ENCODE data around the gene LRRC4C.
"Not testable (repeated sequence)": the region's sequence is repeated elsewhere in the genome, so short reads cannot be mapped to it uniquely, and the experiment has no call there.

LRRC4C gene

GRCh38 chr11:40686765-40687164, 772.7 kb downstream of the LRRC4C start:
- intact Hi-C loops (cut with DNase I), result no loop called here
- no peak for DNase-seq

DNA sequence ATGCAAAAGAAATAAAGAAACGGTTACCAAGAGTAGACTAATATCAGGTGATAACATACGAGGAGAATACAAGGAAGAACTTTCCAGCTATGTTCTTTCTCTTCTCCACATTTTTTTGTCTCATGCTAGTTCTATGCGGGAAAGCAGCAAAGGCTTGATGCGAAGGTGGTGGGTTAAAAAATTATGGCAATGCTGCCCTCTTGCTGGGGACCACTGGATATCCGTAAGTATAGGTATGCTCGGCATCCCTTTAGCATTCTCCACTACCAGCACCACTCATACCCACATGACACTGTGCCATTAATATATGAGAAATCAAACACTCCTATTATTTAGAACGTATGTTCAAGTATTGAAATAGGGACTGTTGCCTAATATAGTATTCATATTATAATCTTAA, 776.4 kb downstream of the LRRC4C start:
- no peak for DNase-seq
- intact Hi-C loops (cut with DNase I), result no loop called here

DNA sequence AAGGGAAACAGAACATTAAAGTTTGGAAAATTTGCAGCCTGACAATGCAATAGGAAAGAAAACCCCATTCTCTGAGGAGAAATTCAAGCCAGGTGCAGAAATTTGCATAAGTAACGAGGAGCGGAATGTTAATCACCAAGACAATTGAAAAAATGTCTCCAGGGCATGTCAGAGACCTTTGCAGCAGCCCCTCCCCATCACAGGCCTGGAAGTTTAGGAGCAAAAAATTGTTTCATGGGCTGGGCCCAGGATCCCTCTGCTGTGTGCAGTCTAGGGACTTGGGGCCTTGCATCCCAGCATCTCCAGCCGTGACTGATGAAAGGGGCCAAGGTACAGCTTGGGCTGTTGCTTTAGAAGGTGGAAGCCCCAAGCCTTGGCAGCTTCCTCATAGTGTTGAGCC, 780.2 kb downstream of the LRRC4C start:
- no peak for DNase-seq
- intact Hi-C loops (cut with DNase I), result no loop called here

- intact Hi-C loops (cut with DNase I), result no loop called here
- DNase-seq, result no peak
These were observed 812.2 kb downstream of the LRRC4C start for GRCh38 chr11:40647295-40647694.

- intact Hi-C loops (cut with DNase I), result no loop called here
- no peak for DNase-seq
These were observed 817.2 kb downstream of the LRRC4C start for GRCh38 chr11:40642284-40642683.

DNA sequence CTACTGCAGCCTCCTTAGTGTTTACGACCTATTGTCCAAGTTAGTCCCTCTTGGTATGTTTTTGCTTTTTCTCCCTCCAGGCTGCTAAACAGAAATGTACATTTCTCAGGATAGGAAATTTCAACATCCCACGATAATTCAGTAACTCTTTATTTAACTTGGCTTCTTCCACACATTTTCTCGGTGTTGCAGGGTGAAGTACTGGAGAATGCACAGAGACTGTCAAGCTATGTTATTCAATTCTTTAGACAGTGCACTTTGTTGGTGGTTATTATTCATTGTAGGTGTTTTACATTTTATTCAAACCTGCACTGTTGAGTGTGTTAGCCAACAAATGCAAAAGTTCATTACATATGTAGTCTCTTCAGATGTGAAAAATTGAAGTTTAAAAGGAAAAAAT, 839.8 kb downstream of the LRRC4C start:
- DNase-seq, result no peak
- intact Hi-C loops (cut with DNase I), result no loop called here

DNA sequence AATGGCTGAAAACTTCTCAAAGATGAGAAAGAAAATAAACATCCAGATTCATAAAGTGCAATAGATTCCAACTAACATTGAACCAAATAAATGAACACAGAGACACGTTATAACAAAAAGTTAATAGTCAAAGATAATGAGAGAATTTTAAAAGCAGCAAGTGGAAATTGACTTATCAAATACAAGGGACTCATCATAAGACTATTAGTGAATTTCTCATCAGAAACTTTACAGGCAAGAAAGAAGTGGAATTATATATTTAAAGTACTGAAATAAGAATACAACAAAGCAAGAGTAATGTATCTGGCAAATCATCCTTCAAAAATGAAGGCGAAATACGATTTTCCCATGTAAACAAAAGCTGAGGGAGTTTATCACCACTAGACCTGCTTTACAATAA, 852.7 kb downstream of the LRRC4C start:
- DNase-seq, result no peak
- intact Hi-C loops (cut with DNase I), result no loop called here

DNA sequence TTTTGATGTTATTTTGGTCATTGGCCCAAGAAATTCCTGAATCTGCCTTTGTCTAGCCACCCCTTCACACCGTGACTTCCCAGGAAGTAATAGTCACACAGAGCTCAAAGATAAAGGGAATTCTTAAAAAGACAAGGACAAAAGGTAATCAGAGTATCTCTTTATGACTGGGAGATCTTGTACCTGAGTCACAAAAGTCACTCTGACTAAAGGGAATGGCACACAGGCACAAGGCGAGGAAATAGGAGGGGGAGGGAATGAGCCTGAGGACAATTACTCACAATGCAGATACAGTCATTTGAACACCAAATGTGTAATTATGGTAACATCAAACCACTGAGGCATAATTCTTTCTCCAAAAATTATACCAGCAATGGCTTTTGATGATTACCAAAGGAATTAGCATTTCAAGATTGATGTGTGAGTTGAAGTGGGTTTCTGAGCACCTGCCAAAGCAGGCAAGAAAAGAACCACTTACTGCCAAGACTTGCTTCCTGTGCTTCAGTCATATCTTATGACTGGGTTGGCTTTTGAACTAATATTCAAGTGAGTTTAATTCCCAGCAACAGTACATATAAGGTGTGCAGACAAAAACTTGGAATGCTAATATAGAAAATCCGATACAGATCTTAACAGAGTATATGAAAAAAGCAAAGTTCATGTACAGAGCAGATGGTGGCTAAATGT, 856.4 kb downstream of the LRRC4C start:
- peak in 8 of 42 donors; percentile 2 to 44 (median 14) for DNase-seq
- intact Hi-C loops (cut with DNase I), result no loop called here

- intact Hi-C loops (cut with DNase I), result no loop called here
- no peak for DNase-seq
These were observed 861.8 kb downstream of the LRRC4C start for GRCh38 chr11:40597546-40598113.

- intact Hi-C loops (cut with DNase I), result no loop called here
These were observed 886.1 kb downstream of the LRRC4C start for GRCh38 chr11:40573254-40573891.

GRCh38 chr11:40569947-40570531, 889.4 kb downstream of the LRRC4C start:
- intact Hi-C loops (cut with DNase I), result no loop called here
- DNase-seq, result no peak

More at GRCh38 chr11:40573254-40573891, 886.1 kb downstream of the LRRC4C start:
- no peak for DNase-seq

DNA sequence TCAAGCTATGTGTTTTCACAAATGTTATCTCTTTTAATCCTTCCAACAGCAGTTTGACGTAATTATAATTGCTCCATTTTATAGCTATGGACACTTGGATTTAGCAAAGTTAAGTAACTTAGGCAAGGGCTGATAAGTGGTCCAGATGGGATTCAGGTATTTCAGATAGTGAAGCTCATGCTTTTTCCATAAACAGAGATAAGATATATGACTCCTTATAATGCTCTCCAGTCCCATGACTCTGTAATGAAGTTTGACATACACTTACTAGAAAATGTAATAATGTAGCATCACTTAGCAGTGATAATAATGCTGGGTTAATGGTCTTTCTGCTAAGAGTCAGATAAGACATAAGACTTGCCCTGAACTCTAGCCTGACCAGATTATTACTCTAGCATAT, 892.1 kb downstream of the LRRC4C start:
- DNase-seq, result no peak
- intact Hi-C loops (cut with DNase I), result no loop called here

- intact Hi-C loops (cut with DNase I), result no loop called here
These were observed 915.3 kb downstream of the LRRC4C start for GRCh38 chr11:40544162-40544561.

DNA sequence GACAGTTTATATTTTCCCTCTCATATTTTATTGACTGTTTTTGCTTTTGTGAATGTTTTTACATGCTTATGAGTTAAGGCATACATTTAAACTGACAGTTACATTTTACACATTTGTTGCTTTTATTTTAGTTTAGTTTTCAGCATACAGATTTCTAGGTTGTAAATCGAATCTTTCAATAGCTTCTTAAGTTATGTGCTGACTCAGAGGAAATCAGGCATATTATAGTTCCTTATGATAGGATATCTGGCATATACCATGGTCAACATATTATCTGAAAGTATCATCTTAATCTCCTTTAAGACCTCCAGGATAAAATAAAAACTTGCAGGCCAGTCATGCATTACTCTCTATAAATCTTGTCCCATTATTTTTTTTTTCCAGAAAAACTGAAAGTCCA, 916.6 kb downstream of the LRRC4C start:
- DNase-seq, result no peak
- intact Hi-C loops (cut with DNase I), result no loop called here

More at GRCh38 chr11:40544162-40544561, 915.3 kb downstream of the LRRC4C start:
- no peak for DNase-seq

- intact Hi-C loops (cut with DNase I), result no loop called here
- DNase-seq, result no peak
These were observed 921.7 kb downstream of the LRRC4C start for GRCh38 chr11:40537734-40538133.

DNA sequence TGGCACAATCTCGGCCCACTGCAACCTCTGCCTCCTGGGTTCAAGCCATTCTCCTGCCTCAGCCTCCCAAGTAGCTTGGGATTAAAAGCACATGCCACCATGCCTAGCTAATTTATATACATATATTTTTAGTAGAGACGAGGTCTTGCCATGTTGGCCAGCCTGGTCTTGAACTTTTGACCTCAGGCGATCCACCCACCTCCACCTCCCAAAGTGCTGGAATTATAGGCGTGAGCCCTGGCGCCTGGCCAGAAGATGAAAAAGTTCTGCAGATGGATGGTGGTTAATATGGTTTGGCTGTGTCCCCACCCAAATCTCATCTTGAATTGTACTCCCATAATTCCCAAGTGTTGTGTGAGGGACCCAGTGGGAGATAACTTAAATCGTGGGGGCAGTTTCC, 937.4 kb downstream of the LRRC4C start:
- intact Hi-C loops (cut with DNase I); DNase-seq: not testable (repeated sequence)

DNA sequence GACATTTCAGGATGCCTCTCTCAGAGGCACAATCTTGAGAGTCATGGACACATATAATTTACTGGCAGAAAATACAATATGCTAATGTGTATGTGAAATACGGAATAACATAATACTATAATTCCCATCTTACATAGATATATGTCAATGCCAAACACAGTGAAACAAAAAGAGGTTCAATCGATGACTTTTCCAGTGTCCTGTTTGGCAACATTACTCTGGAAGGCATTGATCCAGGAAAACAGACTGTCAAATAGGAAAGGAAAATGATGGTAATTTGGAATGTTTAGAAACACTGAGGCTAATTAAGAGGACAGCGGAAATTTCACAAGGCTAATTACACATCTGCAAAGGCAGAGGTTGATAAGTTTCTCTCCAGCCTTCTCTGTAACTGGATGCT, 942.3 kb downstream of the LRRC4C start:
- no peak for DNase-seq
- intact Hi-C loops (cut with DNase I), result no loop called here

- no peak for DNase-seq
These were observed 945.3 kb downstream of the LRRC4C start for GRCh38 chr11:40514124-40514523.

GRCh38 chr11:40513281-40513680, 946.2 kb downstream of the LRRC4C start:
- intact Hi-C loops (cut with DNase I), result no loop called here
- DNase-seq, result no peak

More at GRCh38 chr11:40514124-40514523, 945.3 kb downstream of the LRRC4C start:
- intact Hi-C loops (cut with DNase I), result no loop called here

DNA sequence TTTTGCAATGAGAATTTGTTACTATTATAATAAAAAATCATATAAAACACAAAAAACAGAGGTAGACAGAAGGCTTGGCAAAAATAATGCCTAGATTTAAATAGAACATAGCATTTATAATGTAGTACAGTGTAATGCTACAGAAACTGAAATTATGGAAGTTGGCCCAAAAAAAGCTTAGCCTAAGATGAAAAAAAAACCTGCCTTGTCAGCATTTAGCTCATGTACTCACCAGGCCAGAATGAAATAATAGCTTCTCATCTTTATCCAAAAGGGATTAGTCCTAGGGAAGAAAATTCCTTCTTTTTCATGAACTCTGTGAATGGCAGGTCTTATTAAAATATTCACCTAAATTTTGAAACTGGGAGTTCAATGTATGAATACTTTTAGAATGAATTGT, 951.1 kb downstream of the LRRC4C start:
- intact Hi-C loops (cut with DNase I), result no loop called here
- DNase-seq, result no peak

All from head of caudate nucleus (tissue), 42 donors.